Measurements from ENCODE around the gene ATXN10.

Gene ATXN10

DNA sequence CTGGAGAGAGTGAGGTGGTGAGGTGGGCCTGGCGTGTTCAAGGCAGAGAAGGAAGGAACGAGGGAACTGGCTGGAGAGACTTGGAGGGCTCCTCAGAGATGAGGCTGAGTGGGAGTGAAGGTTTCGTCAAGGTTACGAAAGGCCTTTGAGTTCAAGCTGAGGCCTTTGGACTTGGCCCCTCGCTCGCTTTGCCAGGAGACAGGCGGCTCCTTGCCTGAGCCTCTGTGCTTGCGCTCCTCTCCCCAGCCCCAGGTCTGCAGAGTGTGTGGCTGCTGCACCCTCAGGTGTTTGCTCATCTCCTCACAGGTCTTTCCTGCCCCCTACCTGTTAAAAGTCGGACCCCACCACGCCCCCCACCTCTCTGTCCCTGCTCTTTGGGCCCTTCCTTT lies 91.6 kb downstream of the ATXN10 start:
- DNase-seq = no peak

- no peak for DNase-seq
Measured at GRCh38 chr22:45768490-45768889, 96.9 kb downstream of the ATXN10 start.

- DNase-seq = no peak
Measured at GRCh38 chr22:45769569-45770210, 98.1 kb downstream of the ATXN10 start.

GRCh38 chr22:45770506-45770905 lies 98.9 kb downstream of the ATXN10 start:
- no peak for DNase-seq

GRCh38 chr22:45771057-45771456 lies 99.4 kb downstream of the ATXN10 start:
- no peak for DNase-seq

DNA sequence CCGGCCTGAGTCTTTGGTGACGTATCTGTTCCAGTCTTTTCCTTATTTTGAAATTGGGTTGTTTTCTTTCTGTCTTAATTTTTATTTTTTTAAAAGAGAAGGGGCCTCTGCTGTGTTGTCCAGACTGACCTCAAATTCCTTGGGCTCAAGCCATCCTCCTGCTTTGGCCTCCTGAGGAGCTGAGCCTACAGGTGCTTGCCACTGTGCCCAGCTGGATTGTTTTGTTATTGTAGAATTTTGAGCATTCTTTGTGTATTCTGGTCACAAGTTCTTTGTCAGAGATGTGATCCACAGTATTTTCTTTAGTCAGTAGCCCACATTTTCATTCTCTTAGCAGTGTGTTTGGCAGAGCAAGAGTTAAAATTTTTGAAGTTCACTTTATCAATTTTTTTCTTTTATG lies 100.1 kb downstream of the ATXN10 start:
- no peak for DNase-seq

GRCh38 chr22:45772743-45773142 lies 101.1 kb downstream of the ATXN10 start:
- no peak for DNase-seq

- no peak for DNase-seq
Measured at GRCh38 chr22:45774001-45774670, 102.5 kb downstream of the ATXN10 start.

GRCh38 chr22:45775062-45775461 lies 103.4 kb downstream of the ATXN10 start:
- no peak for DNase-seq

GRCh38 chr22:45775569-45776312 lies 104.1 kb downstream of the ATXN10 start:
- no peak for DNase-seq

DNA sequence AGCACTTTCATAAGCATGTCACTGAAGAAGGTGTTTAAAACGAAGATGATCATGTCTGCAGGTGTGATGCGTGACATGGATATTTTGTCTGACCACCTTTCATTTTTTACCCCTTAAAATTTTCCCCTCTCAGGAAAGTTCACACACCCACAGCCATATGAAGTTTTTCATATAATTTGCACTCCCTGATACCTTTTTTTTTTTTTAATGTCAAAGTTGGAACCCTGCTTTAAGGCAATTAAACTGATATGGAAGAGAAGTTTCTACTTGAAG lies 104.6 kb downstream of the ATXN10 start:
- no peak for DNase-seq

DNA sequence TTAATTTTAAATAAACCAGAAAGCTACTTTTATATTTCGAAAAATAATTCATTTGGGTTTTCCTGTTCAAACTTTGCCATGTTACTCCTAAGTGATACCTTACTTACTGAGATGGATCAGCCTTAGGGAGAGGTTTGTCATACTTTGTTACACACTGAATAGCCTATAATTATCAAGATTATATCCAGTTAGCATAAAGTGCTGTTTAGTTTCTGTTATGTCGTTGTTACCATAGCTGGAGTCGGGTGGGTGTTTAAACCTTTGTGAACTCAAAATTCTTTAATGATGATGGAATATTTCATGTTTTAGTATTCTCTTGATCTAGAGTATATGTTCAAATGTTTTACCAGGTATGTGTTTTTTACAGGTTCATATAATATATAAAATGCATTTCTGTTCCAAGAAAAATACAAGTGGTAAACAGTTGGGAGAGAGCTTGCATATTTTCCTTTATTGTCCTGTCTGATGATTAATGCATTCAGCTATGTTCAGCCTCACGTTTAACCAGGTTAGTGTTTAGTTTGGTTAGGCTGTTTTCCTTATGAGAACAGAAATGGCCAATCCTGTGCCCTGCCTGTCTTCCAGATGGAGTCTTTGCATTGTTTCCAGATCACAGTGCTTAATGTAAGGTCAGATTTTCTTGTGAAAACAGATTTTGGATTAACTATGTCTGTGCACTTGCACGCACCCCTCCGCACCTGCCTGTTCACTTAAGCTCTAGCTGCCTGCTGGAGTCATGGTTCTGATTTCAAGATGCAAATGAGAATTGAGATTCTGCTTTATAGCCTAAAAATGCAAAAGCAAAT lies 105.6 kb downstream of the ATXN10 start:
- DNase-seq = no peak

- no peak for DNase-seq
Measured at GRCh38 chr22:45777852-45778375, 106.3 kb downstream of the ATXN10 start.

DNA sequence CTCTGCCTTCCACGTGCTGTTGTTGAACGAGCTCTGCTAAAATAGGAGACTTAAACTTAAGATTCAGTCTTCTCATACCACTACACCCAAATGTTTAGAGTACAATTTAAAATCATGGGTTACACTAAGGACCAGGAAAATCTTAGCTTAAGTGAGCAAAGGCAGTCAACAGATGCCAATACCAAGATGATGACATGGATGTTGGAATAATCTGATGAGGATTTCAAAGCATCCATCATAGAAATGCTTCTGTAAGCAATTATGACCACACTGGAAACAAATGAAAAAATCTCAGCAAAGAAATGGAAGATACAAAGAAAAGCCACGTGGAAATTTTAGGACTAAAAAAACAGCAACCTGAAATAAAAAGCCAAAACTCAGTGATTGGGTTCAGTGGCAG lies 109.8 kb downstream of the ATXN10 start:
- DNase-seq = no peak

GRCh38 chr22:45781966-45782365 lies 110.3 kb downstream of the ATXN10 start:
- DNase-seq = no peak

DNA sequence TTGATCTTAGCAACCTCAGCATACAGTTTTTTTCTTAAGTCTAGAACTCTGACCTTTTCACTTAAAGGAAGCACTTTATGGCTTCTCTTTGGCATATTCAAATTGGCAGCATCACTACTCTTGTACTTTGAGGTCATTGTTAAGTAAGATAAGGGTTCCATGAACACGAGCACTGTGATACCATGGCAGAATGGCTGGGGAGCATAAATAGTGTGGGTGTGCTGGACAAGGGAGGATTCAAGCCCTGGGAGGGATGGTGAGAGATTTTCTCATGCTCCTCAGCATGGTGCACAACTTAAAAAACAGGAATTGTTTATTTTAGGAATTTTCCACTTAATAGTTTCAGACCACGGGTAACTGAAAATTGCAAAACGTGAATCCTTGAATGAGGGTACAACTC lies 111.4 kb downstream of the ATXN10 start:
- DNase-seq = no peak

DNA sequence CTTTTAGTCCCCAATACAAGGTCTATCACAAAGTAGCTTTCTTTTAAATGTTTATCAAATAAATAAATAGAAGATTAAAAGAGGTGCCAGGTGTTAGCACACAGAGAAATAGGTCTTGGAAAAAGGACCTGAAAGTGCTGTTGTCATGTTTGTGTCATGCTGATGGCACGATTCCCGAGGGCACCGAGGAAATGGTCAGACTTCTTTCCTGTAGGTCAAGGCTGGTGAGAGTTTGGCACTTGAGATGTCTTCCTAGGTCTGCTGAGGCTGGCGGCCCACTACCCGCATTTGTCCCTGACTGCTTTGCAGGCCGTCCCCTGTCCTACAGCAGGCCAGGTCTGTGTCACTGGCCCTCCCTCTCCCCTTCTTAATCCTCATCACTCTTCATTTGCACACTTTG lies 112.1 kb downstream of the ATXN10 start:
- no peak for DNase-seq

- no peak for DNase-seq
Measured at GRCh38 chr22:45784357-45785277, 113.0 kb downstream of the ATXN10 start.

DNA sequence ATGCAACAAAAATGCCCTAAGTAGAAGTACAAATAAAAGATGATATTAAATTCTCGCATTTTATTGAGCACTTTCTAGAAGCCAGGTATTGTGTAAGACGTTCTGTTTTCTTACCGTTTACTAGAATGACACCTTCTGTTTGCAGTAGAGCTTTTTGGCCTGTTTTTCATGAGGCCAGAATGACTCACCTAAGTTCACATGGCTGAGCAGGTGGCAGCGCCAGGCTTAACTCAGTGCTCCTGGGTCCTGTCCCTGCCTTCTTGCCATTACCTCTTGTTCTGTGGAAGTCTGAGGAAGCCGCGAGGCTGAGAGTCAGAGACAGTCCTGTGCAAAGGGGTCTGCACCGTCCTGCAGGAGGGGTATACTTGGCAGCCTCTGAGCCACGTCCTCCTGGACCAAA lies 113.8 kb downstream of the ATXN10 start:
- no peak for DNase-seq

DNA sequence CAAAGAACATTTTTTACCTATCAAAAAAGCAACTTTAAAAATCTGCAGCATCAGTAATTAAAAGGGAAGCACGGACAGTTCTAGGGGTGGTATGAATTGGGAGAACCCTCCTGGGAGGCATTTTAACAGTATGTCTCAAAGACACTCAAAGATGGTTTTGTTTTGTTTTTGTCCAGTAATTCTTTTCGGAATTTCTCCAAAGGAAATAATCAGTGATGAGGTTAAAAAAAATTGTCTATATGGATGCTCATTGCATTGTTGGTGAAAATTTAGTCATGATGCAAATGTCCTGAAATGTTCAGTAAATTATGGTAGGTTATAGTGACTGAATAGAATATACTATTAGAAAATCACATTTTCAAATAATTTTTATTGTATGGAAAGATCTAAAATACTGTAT lies 115.1 kb downstream of the ATXN10 start:
- DNase-seq = no peak

- no peak for DNase-seq
Measured at GRCh38 chr22:45787759-45788158, 116.1 kb downstream of the ATXN10 start.

DNA sequence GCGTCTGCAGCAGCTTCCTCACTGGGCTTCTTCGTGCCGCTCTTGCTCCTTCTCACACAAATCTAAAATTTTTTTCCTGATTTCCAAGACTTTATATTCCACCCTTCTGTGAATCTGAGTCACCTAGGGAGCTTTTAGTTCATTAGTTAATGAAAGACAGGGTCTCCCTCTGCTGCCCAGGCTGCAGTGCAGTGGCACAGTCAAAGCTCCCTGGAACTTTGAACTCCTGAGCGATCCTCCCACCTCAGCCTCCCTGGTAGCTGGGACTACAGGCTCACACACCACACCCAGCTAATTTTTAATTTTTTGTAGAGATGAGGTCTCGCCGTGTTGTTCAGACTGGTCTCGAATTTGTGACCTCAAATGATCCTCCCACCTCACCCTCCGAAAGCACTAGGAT lies 116.9 kb downstream of the ATXN10 start:
- DNase-seq = no peak

Data from central memory CD4-positive, alpha-beta T cell (primary cell).